OCI-M2 (cell line): Measurements from ENCODE around the gene DAB2.

Experiments used
- DNase-seq: peaks from one replicate; lab custom pipeline; 2025; ENCODE audit not compliant: unreplicated experiment; lab: John Stamatoyannopoulos, UW

The DAB2 gene

GRCh38 chr5:39448506-39449128 is 23.8 kb upstream of the DAB2 start:
- DNase-seq: no peak

- DNase-seq: no peak
These were observed 23.2 kb upstream of the DAB2 start for GRCh38 chr5:39447968-39448367.

- DNase-seq: no peak
These were observed 22.3 kb upstream of the DAB2 start for GRCh38 chr5:39447059-39447458.

GRCh38 chr5:39446231-39446630 is 21.5 kb upstream of the DAB2 start:
- no peak for DNase-seq

- DNase-seq: no peak
These were observed 19.1 kb upstream of the DAB2 start for GRCh38 chr5:39443911-39444310.

- DNase-seq: no peak
These were observed 18.2 kb upstream of the DAB2 start for GRCh38 chr5:39442991-39443390.

GRCh38 chr5:39441838-39442237 is 17.1 kb upstream of the DAB2 start:
- DNase-seq: no peak

GRCh38 chr5:39440958-39441624 is 16.3 kb upstream of the DAB2 start:
- no peak for DNase-seq

- no peak for DNase-seq
These were observed 15.6 kb upstream of the DAB2 start for GRCh38 chr5:39440192-39440957.

GRCh38 chr5:39439582-39440162 is 14.9 kb upstream of the DAB2 start:
- DNase-seq: no peak

- DNase-seq: no peak
These were observed 12.7 kb upstream of the DAB2 start for GRCh38 chr5:39437467-39437866.

- no peak for DNase-seq
These were observed 9.1 kb upstream of the DAB2 start for GRCh38 chr5:39433848-39434247.

GRCh38 chr5:39432696-39433530 is 8.1 kb upstream of the DAB2 start:
- DNase-seq: no peak

- no peak for DNase-seq
These were observed 5.7 kb upstream of the DAB2 start for GRCh38 chr5:39430461-39430860.

GRCh38 chr5:39428640-39429039 is 3.9 kb upstream of the DAB2 start:
- DNase-seq: no peak

GRCh38 chr5:39427633-39428032 is 2.9 kb upstream of the DAB2 start:
- no peak for DNase-seq

GRCh38 chr5:39427229-39427628 is 2.4 kb upstream of the DAB2 start:
- DNase-seq: no peak

GRCh38 chr5:39426746-39427105 is 1.9 kb upstream of the DAB2 start:
- no peak for DNase-seq

- DNase-seq: no peak
These were observed 1.4 kb upstream of the DAB2 start for GRCh38 chr5:39426051-39426745.

GRCh38 chr5:39423331-39423751 is 1.4 kb downstream of the DAB2 start:
- DNase-seq: no peak
